NCI-H446 treated with DMSO at 0.1 percent for 48 hours (cell line): ENCODE results near the gene PLAC9.
A peak's percentile ranks its signal among the peaks of the same experiment; 100 is the strongest.
"Not testable (repeated sequence)": the region's sequence is repeated elsewhere in the genome, so short reads cannot be mapped to it uniquely, and the experiment has no call there.

Experiments used
- DNase-seq: peaks from one replicate; lab custom pipeline; 2025; lab: John Stamatoyannopoulos, UW

PLAC9 gene, protein sequence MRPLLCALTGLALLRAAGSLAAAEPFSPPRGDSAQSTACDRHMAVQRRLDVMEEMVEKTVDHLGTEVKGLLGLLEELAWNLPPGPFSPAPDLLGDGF

DNA sequence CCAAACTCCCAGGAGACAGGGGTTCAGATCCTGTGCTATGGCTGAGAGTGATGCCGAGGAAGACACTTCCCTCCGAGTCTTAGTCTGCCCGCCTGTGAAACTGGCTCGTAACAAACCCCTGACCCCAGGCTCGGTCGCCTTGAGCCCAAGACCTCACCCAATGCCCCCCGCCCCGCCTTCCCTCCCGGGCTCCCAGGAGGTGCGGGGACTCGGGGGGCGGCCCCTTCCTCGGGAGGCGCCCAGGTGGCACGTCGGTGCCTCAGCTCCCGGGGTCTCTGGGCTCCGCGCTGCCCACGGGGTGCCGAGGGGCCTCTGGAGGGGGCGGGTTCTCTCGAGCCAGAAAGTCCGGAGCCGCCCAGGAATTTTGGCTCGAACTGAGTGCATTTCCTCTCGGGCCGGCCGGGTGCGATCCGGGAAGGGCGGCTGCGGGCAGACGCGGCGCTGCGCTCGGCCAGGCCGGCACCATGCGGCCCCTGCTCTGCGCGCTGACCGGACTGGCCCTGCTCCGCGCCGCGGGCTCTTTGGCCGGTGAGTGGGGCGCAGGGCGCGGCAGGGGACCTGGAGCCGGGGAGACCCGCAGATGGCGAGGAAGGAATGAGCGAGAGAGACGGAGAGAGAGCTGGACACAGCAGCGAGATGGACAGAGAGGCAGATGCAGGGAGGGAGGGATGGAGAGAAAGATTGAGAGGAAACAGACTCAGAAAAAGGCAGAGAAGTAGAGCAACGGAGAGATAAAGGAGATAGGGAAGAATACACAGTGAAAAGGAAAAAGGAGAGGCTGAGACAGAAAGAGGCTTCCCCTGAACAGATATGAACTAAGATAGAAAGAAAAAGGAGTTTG, at the start of gene PLAC9:
Gene PLAC9 (plus strand): TSS at position 432 of the 841 bp plus-strand sequence. CDS start 33 bp downstream, at position 465.
- no peak for DNase-seq

DNA sequence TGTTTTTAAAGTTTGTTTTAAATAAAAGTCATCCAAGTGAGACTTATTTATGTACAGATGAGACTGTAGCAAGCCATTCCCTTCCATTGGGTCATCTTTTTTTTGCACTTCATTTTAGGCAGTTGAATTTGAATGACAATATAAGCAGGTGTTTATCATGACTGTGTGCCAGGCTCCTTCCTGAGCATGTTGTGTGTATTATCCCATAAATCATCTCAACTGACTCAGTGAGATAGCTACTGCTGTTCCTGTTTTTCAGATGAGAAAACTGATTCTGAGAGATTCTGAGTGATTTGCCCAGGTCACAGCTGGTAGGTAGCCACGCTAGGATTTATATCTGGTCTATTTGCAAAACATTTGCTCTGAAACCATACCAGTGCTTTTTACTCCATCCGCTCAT, 42.4 kb upstream of the PLAC9 start:
- DNase-seq: no peak

DNA sequence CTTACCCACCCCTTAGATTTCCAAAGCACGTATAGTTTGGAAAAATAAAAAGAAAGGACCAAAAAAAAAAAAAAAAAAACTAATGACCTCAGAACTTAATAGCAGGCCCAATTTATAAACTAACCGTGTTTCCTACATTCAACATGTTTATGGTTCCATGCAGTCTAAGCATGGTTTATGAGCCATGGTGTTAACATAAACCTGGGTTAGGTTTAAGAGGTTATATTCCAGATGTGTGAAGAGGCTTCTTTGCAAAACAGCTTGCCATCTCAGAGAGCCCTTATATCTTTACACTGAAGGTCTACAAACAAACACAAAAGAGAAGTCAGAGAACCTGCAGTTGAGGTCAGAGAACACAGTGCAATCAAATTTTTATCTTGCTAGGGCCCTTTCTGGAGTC, 38.3 kb upstream of the PLAC9 start:
- no peak for DNase-seq

DNA sequence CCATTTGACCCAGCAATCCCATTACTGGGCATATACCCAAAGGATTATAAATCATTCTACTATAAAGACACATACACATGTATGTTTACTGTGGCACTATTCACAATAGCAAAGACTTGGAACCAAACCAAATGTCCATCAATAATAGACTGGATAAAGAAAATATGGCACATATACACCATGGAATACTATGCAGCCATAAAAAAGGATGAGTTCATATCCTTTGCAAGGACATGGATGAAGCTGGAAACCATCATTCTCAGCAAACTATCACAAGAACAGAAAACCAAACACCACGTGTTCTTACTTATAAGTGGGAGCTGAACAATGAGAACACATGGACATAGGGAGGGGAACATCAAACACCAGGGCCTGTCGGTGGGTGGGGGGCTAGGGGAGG, 34.3 kb upstream of the PLAC9 start:
- not testable (repeated sequence) for DNase-seq

DNA sequence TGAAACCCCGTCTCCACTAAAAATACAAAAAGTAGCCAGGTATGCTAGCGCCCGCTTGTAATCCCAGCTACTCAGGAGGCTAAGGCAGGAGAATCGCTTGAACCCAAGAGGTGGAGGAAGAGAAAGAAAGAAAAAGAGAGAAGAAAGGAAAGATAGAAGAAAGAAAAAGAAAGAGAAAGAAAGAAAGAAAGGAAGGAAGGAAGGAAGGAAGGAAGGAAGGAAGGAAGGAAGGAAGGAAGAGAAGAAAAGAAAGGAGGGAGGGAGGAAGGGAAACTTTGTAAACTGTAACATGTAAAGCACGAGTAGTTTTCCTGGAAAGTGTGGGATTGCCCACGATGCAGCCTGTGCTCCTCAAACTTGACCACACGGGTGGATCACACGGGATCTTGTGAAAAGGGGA, 33.2 kb upstream of the PLAC9 start:
- DNase-seq: not testable (repeated sequence)

DNA sequence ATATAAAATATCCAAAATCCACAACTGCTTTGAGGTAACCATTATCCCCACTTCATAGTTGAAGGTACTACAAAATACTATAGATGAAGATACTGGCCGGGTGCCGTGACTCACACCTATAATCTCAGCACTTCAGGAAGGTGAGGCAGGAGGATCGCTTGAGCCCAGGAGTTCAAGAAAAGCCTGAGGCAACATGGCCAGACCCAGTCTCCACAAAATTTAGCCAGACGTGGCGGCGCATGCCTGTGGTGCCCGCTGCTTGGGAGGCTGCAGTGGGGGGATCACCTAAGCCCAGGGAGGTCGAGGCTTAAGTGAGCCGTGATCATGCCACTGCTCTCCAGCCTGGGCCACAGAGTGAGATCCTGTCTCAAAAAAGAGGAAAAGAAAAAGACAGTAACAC, 32.4 kb upstream of the PLAC9 start:
- DNase-seq: no peak

DNA sequence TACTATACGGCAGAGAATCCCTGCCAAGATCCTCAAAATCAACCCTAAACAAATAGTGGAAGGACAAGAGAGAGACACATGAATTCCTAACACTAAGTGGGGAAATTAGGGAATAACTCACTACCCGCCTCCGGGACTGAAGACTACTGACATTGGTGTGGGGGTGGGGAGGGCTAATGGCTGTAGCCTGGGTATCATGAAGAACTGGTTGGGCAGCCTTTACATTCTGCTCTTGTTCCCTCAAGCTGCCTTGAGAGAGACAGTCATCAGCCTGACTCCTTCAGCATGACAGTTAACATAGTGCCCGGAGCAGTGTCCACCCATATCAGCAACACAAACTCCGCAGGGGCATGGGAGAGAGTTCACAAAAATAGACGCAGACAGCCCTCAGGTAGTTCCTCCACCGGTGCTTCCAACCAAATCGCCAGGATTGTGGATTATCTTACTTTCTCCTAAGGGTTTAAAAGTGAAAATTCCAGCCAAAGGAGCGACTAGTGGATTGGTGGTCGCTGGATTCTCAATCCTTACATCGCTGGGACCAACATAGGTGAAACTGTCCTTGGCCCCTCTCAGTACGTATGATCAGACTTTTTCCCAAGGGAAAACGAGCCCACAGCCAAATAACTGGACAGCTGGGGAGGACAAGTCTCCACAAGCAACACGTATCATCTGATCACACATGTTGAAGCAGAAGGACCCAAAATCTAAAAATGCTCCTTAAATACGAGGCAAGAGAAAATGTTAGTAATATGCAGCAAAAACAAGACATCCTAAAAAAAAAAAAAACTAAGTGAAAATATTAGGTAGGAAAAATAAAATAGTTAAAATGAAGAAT, 31.5 kb upstream of the PLAC9 start:
- peak; percentile 1 for DNase-seq

DNA sequence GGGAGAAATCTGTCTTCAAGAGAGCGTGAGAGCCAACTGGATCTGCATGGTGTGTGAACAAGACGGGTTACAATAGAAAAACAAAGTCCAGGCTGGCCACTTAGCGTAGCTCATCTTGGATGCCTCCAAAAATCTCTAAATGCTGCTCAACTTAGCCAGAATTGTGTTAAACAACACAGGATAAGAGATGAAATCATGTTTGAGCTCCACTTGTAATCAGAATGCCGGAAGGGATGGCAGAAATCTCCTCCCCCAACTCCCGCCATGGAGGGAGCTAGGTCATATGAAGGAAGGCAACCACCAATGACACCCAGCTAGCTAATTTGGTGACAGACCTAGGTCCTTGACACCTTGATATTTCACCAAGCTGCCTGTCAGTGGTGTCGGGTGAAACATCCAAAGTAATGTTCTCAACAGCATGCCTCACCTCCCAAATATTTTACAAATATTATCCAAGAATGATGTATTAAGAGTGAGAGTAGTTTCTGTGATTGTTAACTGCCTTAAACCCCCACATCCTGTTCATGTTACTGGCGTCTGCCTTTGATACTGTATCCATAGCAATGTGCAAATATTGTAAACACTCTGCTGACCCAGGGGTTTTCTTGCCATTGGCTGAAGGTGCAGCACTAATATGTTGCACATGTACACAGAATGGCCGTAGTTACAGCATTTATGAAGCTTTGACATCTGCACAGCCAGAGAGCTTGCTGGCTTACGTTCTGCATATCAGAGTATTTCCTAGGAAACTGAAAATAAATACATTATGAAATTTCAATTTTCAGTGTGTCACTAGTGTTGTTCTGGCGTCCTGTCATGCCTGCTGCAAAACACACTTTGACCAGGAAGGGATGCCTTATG, 28.2 kb upstream of the PLAC9 start:
- DNase-seq: no peak

DNA sequence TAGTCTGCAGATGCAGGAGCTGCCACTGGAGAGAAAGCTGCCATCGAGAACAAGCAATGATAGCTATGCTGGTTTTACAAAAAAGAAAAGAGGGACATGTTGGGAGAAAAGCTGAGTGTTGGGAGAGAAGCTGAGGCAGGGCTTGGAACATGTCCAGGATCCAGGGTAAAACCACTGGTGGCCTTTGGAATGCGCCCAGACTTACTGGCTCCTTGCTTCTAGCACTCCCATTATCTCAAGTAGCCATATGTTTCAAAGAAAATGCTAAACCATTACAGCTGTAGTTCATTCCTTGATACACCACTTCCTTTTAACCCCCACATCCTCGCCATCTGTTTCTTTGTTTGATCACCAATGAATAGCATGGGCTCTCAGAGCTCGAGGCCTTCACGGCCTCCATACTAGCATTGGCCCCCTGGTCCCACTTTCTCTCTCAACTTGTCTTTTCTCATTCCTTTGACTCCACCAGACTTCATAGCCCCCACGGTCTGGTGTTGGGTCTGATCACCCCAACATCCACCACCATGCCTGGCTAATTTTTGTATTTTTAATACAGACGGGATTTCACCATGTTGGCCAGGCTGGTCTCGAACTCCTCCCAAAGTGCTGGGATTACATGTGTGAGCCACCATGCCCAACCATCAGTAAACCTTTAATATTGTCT, 23.8 kb upstream of the PLAC9 start:
- DNase-seq: peak; percentile 80

DNA sequence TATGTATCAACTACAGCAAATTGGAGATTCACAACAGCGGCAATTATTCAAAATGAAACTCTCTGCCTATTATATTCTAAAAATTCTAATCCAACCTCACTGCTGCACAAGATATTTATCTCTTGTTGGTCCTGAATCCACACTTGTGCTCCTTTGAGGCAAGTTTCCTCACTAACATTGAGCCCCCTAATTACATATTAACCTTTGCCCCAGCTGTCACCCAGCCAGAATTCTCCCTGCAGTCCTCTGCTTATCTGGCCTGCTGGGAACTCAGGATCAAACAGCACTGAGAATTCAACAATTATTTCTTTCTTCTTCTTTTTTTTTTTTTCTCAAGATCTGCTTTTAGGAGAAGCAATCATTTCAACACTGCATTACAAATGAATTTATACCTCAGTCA, 21.5 kb upstream of the PLAC9 start:
- no peak for DNase-seq

DNA sequence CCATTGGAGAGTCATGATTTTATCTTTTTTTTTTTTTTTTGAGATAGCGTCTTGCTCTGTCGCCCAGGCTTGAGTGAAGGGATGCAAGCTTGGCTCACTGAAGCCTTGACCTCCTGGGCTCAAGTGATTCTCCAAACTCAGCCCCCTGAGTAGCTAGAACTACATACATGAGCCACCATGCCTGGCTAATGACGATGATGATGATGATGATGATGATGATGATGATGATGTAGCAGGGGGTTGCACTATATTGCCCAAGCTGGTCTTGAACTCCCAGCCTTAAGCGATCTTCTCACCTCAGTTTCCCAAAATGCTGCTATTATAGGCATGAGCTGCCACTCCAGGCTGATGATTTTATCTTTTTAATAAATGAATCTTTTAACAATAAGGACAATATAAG, 13.9 kb upstream of the PLAC9 start:
- no peak for DNase-seq

DNA sequence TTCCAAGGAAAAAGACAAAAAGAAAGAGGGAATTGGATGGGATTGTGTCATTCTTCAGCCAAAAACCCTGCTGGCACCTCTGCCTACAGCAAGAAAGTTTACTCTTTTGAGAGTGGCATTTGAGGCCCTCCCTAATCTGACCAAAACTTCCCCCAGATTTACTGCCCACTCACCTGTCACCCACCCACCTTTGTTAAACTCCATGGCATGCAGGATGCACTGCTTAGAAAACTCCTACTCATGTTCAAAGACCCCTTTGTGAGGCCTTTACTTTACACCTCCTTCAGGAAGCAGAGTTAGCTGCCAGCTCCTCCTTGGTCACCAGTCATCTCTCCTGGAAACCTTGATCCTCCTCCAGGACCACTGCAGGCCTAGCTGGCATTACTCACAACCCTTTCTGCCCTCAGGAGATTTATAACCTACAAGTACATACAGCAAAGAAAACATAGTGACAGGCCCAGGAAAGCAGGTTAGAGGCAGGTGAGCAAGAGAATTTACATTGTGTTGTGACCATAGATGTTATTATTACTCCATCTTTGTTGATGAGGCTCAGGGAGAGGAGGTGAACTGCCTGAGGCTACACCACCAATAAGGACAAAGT, 10.3 kb upstream of the PLAC9 start:
- no peak for DNase-seq

DNA sequence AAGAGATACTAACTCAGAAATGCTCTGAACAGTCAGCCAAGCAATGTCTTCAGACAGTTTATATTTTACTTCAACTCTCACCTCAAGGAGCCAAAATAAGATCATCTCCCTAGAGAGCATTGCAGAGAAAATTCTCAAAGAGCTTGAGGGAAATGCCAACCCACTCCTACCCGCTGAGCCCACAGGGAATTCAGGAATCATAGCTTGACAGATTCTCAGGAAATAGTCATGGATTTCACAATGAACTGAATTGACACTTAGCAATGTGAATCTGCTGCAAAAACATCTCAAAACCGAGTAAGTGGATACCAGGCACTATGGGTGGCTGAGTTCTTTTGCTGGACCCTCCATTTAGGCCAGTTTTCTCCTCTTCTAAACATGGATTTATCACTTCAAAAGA, 9.8 kb upstream of the PLAC9 start:
- no peak for DNase-seq

DNA sequence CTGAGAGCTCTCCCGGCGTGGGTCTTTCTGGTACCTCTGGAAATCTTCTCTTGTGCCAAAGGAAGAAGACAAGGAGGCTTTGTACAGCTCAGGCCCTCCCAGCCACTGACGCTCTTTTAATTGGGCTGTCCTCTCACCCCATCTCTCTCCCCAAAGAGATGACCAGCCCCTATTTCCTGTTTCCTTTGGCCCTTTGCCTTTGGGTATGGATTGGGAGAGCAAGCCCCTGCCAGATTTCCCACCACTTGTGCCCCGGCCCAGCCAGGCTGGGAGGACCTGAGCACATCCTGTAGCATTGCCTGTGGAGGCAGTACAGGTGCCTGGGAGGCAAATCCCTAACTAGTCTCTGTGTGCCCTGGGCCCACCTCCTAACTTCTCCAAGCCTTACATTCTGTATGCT, 5.7 kb upstream of the PLAC9 start:
- no peak for DNase-seq

DNA sequence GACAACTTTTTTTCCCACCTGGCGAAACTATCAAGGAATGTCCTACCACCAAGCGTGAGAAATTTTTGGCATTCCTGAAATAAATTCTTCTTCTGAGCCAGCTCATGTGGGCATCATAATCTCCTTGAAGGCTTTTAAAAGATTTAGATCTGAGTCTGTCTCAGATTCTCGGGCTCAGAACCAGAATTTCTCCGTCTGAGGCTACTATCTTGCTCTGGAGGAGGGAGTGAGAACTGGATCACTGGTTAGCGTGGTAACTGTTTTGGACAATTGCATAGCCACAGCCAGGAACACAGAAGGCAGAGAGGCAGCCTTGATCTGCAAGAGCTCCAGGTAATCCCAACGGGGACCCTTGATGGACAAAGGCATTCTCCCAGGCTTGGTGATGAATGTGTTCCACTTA, 1.0 kb upstream of the PLAC9 start:
- no peak for DNase-seq

DNA sequence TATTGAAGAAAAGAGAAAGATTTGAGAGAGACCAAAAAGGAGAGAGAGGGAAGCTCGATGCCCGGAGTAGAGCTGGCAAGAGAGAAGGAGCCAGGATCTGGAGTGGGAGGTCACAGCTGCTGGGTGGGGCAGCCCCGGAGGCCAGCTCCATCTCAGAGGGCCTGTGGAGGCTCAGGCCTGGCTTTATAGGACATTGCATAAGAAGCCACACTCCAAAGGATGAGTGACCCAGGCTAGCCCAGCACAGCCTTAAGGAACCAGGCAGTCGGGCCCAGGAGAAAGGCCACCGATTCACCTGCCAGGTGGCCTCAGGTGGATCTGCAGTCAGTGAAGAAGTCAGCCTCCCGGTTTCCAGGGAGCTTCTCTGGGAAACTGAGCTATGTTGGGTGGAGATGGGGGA, 676 bp downstream of the PLAC9 start:
- no peak for DNase-seq

DNA sequence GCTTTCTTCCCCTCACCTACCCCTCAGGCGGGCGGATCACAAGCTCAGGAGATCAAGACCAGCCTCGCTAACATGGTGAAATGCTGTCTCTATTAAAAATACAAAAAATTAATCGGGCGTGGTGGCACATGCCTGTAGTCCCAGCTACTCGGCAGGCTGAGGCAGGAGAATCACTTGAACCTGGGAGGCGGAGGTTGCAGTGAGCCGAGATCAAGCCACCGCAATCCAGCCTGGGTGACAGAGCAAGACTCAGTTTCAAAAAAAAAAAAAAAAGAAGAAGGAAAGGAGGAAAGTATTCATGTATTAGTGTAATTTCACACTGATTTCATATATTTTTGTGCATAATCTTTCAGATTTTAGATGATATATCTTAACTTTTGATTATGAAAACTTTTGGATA, 1.2 kb downstream of the PLAC9 start:
- DNase-seq: not testable (repeated sequence)

DNA sequence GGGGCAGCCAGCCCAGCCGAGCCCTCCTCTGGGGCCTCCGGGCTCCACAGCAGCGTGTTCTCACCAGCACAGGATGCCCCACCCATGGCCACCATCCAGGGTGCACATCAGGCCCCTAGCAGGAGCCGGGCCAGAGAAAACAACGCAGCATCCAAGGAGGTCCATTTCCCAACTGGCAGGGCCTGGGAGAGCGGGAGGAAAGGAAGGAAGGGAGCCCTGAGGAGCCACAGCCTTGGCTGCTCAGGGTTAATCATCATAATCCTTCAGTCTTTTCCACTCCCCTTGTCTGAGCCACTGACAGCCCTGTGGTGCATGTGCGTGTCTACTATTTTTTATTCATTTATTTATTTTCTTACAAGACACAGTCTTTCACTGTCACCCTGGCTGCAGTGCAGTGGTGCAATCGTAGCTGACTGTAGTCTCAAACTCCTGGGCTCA, 3.6 kb downstream of the PLAC9 start:
- peak; percentile 75 for DNase-seq

DNA sequence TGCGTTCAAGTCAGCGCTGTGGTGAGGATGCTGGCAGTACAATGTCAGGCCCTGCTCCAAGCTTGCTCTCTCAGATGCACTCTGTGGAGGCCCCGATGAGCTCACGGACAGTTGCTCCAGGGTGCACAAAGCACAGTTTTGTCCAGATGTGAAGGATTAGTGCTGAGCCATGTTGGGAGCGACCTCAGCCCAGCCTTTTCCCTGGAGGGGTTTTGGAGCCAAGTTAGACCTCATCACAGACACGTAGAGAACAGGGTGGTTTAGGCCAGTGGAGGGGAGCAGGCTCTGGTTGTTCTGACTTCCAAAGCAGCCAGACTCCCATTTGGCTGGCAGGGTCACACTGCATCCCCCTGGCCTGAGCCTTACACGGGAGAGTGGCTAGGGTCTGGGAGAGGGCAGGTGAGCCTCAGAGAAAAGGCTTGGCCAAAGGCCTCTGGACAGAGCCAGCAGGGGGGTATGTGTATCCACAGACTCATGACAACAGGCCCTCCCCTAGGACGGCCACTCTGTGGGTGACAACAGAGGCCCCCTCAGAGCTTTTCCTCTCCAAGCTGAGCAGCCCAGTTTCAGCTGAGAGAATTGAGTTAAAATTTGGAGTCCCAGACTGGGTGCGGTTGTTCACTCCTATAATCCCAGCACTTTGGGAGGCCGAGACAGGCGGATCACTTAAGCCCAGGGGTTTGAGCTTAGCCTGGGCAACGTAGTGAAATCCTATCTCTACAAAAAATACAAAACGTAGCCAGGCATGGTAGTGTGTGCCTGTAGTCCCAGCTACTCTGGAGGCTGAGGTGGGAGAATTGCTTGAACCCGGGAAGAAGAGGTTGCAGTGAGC, 4.7 kb downstream of the PLAC9 start:
- peak; percentile 40 for DNase-seq

DNA sequence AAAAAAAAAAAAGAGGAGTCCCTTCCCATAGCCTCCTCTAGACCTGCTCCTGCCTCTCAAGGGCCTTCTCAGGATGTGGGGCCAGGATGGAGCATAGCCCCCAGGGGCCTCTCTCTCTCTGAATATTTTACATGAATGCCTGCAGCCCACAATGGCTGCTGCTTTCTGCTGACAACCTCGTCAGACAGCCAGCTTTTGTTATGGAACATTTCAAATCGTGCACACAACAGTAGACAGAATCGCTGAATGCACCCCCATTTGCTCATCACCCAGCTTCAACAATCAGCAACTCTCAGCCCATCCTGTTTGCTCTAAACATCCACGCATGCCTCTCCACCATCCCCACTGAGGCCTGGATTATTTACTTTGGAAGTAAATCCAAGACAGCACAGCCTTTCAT, 5.4 kb downstream of the PLAC9 start:
- DNase-seq: no peak
